GM12878 (cell line): Measurements from ENCODE around the gene PXT1. TPM values are rescaled to one million over a fixed set of nuclear protein-coding genes. Genes with fewer than 3 reads are reported as not detected.

Experiments used
- ATAC-seq: fragments of 200-7000 bp; cut with Tn5 transposase; 3 replicates; pipeline ENCODE4 v1.9.1; 2020; ENCODE audit warnings: mild to moderate bottlenecking, moderate library complexity
- BruUV-seq: library from RNA; stranded (reverse); fragments of 400-500 nt; replicated peaks from 2 replicates; lab custom pipeline; 2021; lab: Mats Ljungman, UMichigan
- CTCF ChIA-PET: fragments of 300-600 bp; sonication (Branson Sonifier 250); formaldehyde crosslinking; extraction: SDS; loops from one replicate; lab custom pipeline; 2021; ENCODE audit warnings: inconsistent platforms; lab: Yijun Ruan, JAX
- POLR2A ChIA-PET: fragments of 350-600 bp; formaldehyde crosslinking; extraction: SDS; loops from one replicate; lab custom pipeline; 2021; ENCODE audit warnings: inconsistent platforms; lab: Charles Lee
- RAD21 ChIA-PET: fragments of 300-600 bp; sonication (Branson Sonifier 250); formaldehyde crosslinking; loops from one replicate; lab custom pipeline; 2023; ENCODE audit warnings: antibody characterized with exemption; ENCODE audit not compliant: unreplicated experiment; lab: Charles Lee
- SMC1A ChIA-PET: fragments of 300-600 bp; sonication (Branson Sonifier 250); formaldehyde crosslinking; loops from one replicate; lab custom pipeline; 2023; ENCODE audit not compliant: unreplicated experiment, uncharacterized antibody; lab: Charles Lee
- DNase-seq: peaks from one replicate; pipeline ENCODE4 v3.0.0-alpha.2; 2011; ENCODE audit warnings: low read depth, low spot score
- FAIRE-seq: peaks from 3 replicates; lab custom pipeline; 2011; peaks lifted over from hg19 to GRCh38; lab: Jason Lieb, UNC
- H2AFZ ChIP-seq: 2 replicates; pipeline ENCODE4 v1.6.0; 2011; ENCODE audit warnings: low read depth, low read length, control low read depth; ENCODE audit not compliant: control insufficient read depth
- H3K27ac ChIP-seq: 2 replicates; pipeline ENCODE4 v1.5.1; 2011; ENCODE audit warnings: control low read depth; ENCODE audit not compliant: control insufficient read depth, insufficient read depth
- H3K27me3 ChIP-seq, 2 experiments: replicated peaks in 1 of 2; 2 replicates each; pipeline versions ENCODE4 v1.6.0 to v1.6.1; 2011; ENCODE audit warnings: low read length in 1 of 2; ENCODE audit not compliant: control insufficient read depth in 2 of 2, insufficient read depth in 2 of 2
- H3K36me3 ChIP-seq, 2 experiments: 2 replicates each; pipeline ENCODE4 v1.5.1; 2011; ENCODE audit warnings: low read length in 1 of 2; ENCODE audit not compliant: control insufficient read depth in 2 of 2, insufficient read depth in 2 of 2
- H3K4me1 ChIP-seq: 2 replicates; pipeline ENCODE4 v1.6.1; 2011; ENCODE audit warnings: mild to moderate bottlenecking, low read length, moderate library complexity, mixed read lengths; ENCODE audit not compliant: control insufficient read depth, insufficient read depth
- H3K4me2 ChIP-seq: 2 replicates; pipeline ENCODE4 v1.6.0; 2011; ENCODE audit warnings: control low read depth; ENCODE audit not compliant: control insufficient read depth, insufficient read depth
- H3K4me3 ChIP-seq: fragments of 200-600 bp; sonication (generic); 2 replicates; pipeline ENCODE4 v1.5.1; 2016
- H3K79me2 ChIP-seq: 2 replicates; pipeline ENCODE4 v1.6.0; 2011; ENCODE audit warnings: low read length; ENCODE audit not compliant: control insufficient read depth, insufficient read depth
- H3K9ac ChIP-seq: 2 replicates; pipeline ENCODE4 v1.8.0; 2011; ENCODE audit warnings: low read length, control low read depth, mixed read lengths; ENCODE audit not compliant: control insufficient read depth, insufficient read depth
- H3K9me3 ChIP-seq: replicated peaks from 3 replicates; pipeline ENCODE4 v1.5.1; 2011; ENCODE audit warnings: mild to moderate bottlenecking, low read length; ENCODE audit not compliant: control insufficient read depth, insufficient read depth
- H4K20me1 ChIP-seq: 2 replicates; pipeline ENCODE4 v1.6.0; 2011; ENCODE audit not compliant: control insufficient read depth, insufficient read depth
- ASH2L ChIP-seq: fragments of 300-600, 200-600 bp; sonication (generic); IDR thresholded peaks from 2 replicates; pipeline ENCODE4 v1.6.1; 2017; ENCODE audit warnings: low read depth, mild to moderate bottlenecking, borderline replicate concordance
- BHLHE40 ChIP-seq, 2 experiments: fragments of 450-650 bp in 1 of 2; IDR thresholded peaks; 2 replicates each; pipeline ENCODE4 v1.6.1; 2011 to 2017; ENCODE audit warnings: low read depth in 2 of 2, borderline replicate concordance in 1 of 2, improper control_type of control experiment in 1 of 2, low read length in 1 of 2, mild to moderate bottlenecking in 1 of 2
- EED ChIP-seq: sonication (generic); IDR thresholded peaks from 2 replicates; pipeline ENCODE4 v1.6.1; 2016; ENCODE audit warnings: antibody characterized with exemption, low read depth
- MEF2B ChIP-seq: fragments of 450-650 bp; IDR thresholded peaks from 2 replicates; pipeline ENCODE4 v1.6.1; 2018; ENCODE audit warnings: mild to moderate bottlenecking, moderate library complexity; ENCODE audit not compliant: partially characterized antibody, poor library complexity, severe bottlenecking
- PAX5 ChIP-seq: IDR thresholded peaks from 2 replicates; pipeline ENCODE4 v1.6.1; 2011; ENCODE audit warnings: low read depth, low read length, borderline replicate concordance
- RB1 ChIP-seq: fragments of 450-650 bp; formaldehyde crosslinking; IDR thresholded peaks from 2 replicates; pipeline ENCODE4 v1.6.1; 2017; ENCODE audit warnings: mild to moderate bottlenecking, borderline replicate concordance
- SRF ChIP-seq, 2 experiments: IDR thresholded peaks; 2 replicates each; pipeline ENCODE4 v1.6.1; 2011; ENCODE audit warnings: low read depth in 2 of 2, low read length in 2 of 2, mild to moderate bottlenecking in 1 of 2, moderate library complexity in 1 of 2
- ZBED1 ChIP-seq: IDR thresholded peaks from 2 replicates; pipeline ENCODE4 v1.6.1; 2016; ENCODE audit warnings: borderline replicate concordance
- ZNF384 ChIP-seq: IDR thresholded peaks from 2 replicates; pipeline ENCODE4 v1.6.1; 2012; ENCODE audit warnings: low read depth, mild to moderate bottlenecking, low read length, improper control_type of control experiment, borderline replicate concordance
- WGBS: methylation state at CpG from one replicate; pipeline ENCODE4 v1.1.6; 2016; ENCODE audit warnings: low lambda C conversion rate; ENCODE audit not compliant: insufficient replicate concordance, insufficient coverage; ENCODE audit errors: missing lambda C conversion rate; 5-methylcytosine and 5-hydroxymethylcytosine counted together
- in situ Hi-C: fragments of 300-500 bp; cut with MboI; formaldehyde crosslinking; loops from 9 replicates; pipeline ENCODE4 v1.14.3; 2018; ENCODE audit warnings: mixed read lengths
- intact Hi-C: fragments of 100-400 bp; cut with micrococcal nuclease; formaldehyde crosslinking; loops from one replicate; pipeline ENCODE4 v1.14.2; 2022; ENCODE audit not compliant: unreplicated experiment
- polyA plus RNA-seq, 11 experiments: library from polyadenylated mRNA; depleted of rRNA in 4 of 11; unstranded in 6 of 11; stranded (reverse) in 5 of 11; fragments of >200 nt; fragmentation: Nextera tagmentation in 4 of 11; fragmentation: Illumina TruSeq in 1 of 11; extraction: Ambion mirVana in 4 of 11; extraction: Trizol in 1 of 11; gene quantifications; 1 replicate in 1 of 11; 2 replicates in 10 of 11; pipeline versions ENCODE4 v1.2.1 to v1.2.3, GENCODE V29; 2011 to 2016; ENCODE audit warnings: inconsistent platforms in 2 of 11, missing spikeins in 2 of 11, low read depth in 1 of 11
- total RNA-seq, 4 experiments: library from RNA; depleted of rRNA in 3 of 4; stranded (reverse); fragments of >200 nt in 3 of 4; fragmentation: Illumina TruSeq in 1 of 4; extraction: Trizol in 1 of 4; gene quantifications; 2 replicates each; pipeline versions ENCODE4 v1.2.1 to v1.2.3, GENCODE V29; 2013 to 2021
- TF ChIP-seq, protein P1 (sequence below): IDR thresholded peaks from 2 replicates; pipeline ENCODE4 v1.6.1; 2012; ENCODE audit warnings: low read length, inconsistent platforms
- TF ChIP-seq, protein P2 (sequence below): IDR thresholded peaks from 2 replicates; pipeline ENCODE4 v1.6.1; 2011; ENCODE audit warnings: low read depth, mild to moderate bottlenecking, low read length, moderate library complexity, borderline replicate concordance; ENCODE audit errors: extremely low read depth
- TF ChIP-seq, protein P3 (sequence below): IDR thresholded peaks from 2 replicates; pipeline ENCODE4 v1.6.1; 2012; ENCODE audit warnings: low read depth, low read length, improper control_type of control experiment

Gene PXT1
- total and polyA plus RNA-seq, 10 of the 15 experiments (the other 5 are each of a cell fraction or from before 2014, with no cell fraction given): 0.27 to 2.9 (median 0.50) TPM

DNA sequence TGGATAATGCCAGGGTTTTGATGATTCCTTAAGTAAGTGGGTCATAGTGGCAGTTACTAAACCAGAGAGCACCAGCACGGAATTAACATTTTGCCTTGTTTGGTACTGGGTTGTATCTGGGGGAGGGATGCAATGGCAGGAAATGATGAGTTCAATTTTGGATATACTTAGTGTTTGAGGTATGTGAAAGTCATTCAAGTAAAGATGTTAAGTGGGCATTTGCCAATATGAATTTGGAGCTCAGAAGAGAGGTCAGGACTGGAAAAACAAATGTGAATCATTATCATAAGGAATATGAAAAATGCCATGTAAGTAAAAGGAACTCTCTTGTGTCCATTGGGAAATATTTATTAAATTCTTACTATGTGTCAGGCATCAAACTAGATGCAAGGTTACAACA, 6.2 kb downstream of the PXT1 start:
- POLR2A ChIA-PET: no interaction called here
- ATAC-seq: no peak
- Histone ChIP-seq H3K27me3 (no peaks in the 10 kb centered on the region), H3K36me3 (no peaks in the 10 kb centered on the region), H2AFZ (no peak overlapping the region), H3K27ac (no peak overlapping the region), H3K4me3 (no peak overlapping the region), H3K4me2 (no peak overlapping the region), H3K79me2 (no peaks in the 10 kb centered on the region), H3K9ac (no peak overlapping the region), H4K20me1 (no peaks in the 10 kb centered on the region), H3K9me3 (no peaks in the 10 kb centered on the region), H3K4me1 (peaks cover 14% of the 10 kb centered on the region)
- no peak for DNase-seq
- in situ Hi-C loops: no loop called here
- RAD21 ChIA-PET: no interaction called here
- TF ChIP-seq MEF2B (no peak), SRF (IDR thresholded peaks at IDR 0.05; ENCODE audit: low read depth in 2 of 2, low read length in 2 of 2) (peak in 1 of 2 experiments; percentile 44; a peak in 1 of 4 replicates)
- CTCF ChIA-PET: no interaction called here
- FAIRE-seq: no peak
- BruUV-seq: no TSS peak
- SMC1A ChIA-PET: interaction anchor here (0.8 kb wide), 1 partner anchor 116 kb away, joined by 3 read pairs; no protein-coding TSS in a partner anchor
- intact Hi-C loops: no loop called here
- WGBS: 90% methylated on average over 1 of the region's 1 CpG

DNA sequence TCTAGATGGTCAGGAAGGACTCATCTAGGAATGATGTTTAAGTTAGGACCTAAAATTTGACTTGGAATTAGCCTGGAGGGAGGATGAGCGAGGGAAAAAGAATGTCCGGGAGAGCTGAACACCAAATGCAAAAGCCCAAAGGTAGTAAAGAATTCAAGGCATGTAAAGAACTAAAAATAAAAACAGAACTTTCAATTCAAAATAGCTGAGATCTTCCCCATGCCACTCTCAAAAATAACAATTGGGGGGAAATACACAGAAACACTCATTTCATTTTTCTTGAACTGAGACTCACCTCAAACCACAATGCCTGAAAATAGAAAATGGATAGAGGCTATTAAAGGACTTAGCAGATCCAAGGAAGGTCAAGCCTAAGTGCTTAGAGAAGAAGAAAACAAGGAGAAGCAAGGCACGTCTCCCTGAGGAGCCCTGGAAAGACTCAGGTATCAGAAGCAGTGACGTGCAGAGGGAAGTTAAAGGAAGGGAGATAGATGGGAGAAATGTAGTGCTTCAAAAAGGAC, 10.4 kb downstream of the PXT1 start:
- Histone ChIP-seq H3K79me2 (no peaks in the 10 kb centered on the region), H3K4me1 (peaks cover 15% of the 10 kb centered on the region), H3K9me3 (no peaks in the 10 kb centered on the region), H3K4me3 (no peak overlapping the region), H3K27me3 (no peaks in the 10 kb centered on the region), H3K36me3 (no peaks in the 10 kb centered on the region), H2AFZ (peak overlapping the region; percentile 20), H3K27ac (peak overlapping the region; percentile 55), H3K4me2 (peak overlapping the region; percentile 31), H4K20me1 (no peaks in the 10 kb centered on the region), H3K9ac (peak overlapping the region; percentile 8; the same call in 1 of the 2 replicates)
- ChIA-PET POLR2A (interaction anchor here (1.1 to 4.5 kb wide), 3 partner anchors 9 to 74 kb away, joined by 3 to 19 read pairs (median 8); no protein-coding TSS in a partner anchor), SMC1A (interaction anchor here (0.7 to 1.2 kb wide), 6 partner anchors 8 to 91 kb away, joined by 3 to 5 read pairs (median 3); partner anchors contain the start of gene KCTD20), CTCF (interaction anchor here (0.6 to 1.8 kb wide), 5 partner anchors 9 to 231 kb away, joined by 3 to 8 read pairs (median 3); no protein-coding TSS in a partner anchor), RAD21 (interaction anchor here (1.0 to 2.6 kb wide), 5 partner anchors 9 to 250 kb away, joined by 3 to 8 read pairs (median 3); no protein-coding TSS in a partner anchor)
- DNase-seq (no peak), FAIRE-seq (no peak), ATAC-seq (peak; percentile 71)
- no TSS peak for BruUV-seq
- 44% methylated on average over 4 of the region's 4 CpGs for WGBS
- intact Hi-C loops: no loop called here
- in situ Hi-C loops: no loop called here
- TF ChIP-seq RB1 (no peak), SRF (IDR thresholded peaks at IDR 0.05; ENCODE audit: low read depth in 2 of 2, low read length in 2 of 2) (no peak), PAX5 (no peak), ZNF384 (no peak), ASH2L (no peak), BHLHE40 (IDR thresholded peaks at IDR 0.05; ENCODE audit: borderline replicate concordance in 1 of 2, low read depth in 2 of 2, low read length in 1 of 2) (peak in 1 of 2 experiments; percentile 15; a peak in 1 of 4 replicates), EED (peak; percentile 91), ZBED1 (peak; percentile 66; the same call in 1 of the 2 replicates)
- TF ChIP-seq, protein P1, sequence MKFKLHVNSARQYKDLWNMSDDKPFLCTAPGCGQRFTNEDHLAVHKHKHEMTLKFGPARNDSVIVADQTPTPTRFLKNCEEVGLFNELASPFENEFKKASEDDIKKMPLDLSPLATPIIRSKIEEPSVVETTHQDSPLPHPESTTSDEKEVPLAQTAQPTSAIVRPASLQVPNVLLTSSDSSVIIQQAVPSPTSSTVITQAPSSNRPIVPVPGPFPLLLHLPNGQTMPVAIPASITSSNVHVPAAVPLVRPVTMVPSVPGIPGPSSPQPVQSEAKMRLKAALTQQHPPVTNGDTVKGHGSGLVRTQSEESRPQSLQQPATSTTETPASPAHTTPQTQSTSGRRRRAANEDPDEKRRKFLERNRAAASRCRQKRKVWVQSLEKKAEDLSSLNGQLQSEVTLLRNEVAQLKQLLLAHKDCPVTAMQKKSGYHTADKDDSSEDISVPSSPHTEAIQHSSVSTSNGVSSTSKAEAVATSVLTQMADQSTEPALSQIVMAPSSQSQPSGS: peak; percentile 85
- TF ChIP-seq, protein P2, sequence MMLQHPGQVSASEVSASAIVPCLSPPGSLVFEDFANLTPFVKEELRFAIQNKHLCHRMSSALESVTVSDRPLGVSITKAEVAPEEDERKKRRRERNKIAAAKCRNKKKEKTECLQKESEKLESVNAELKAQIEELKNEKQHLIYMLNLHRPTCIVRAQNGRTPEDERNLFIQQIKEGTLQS: no peak
- TF ChIP-seq, protein P3, sequence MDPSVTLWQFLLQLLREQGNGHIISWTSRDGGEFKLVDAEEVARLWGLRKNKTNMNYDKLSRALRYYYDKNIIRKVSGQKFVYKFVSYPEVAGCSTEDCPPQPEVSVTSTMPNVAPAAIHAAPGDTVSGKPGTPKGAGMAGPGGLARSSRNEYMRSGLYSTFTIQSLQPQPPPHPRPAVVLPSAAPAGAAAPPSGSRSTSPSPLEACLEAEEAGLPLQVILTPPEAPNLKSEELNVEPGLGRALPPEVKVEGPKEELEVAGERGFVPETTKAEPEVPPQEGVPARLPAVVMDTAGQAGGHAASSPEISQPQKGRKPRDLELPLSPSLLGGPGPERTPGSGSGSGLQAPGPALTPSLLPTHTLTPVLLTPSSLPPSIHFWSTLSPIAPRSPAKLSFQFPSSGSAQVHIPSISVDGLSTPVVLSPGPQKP: no peak
